ENCODE data around the gene ESRRA. TPM values are rescaled to one million over a fixed set of nuclear protein-coding genes. Genes with fewer than 3 reads are reported as not detected.

The ESRRA gene
- total and polyA plus RNA-seq, 2 of the 8 experiments (the other 6 are each of a cell fraction or from before 2014, with no cell fraction given), result 18.2 to 37.0 TPM

DNA sequence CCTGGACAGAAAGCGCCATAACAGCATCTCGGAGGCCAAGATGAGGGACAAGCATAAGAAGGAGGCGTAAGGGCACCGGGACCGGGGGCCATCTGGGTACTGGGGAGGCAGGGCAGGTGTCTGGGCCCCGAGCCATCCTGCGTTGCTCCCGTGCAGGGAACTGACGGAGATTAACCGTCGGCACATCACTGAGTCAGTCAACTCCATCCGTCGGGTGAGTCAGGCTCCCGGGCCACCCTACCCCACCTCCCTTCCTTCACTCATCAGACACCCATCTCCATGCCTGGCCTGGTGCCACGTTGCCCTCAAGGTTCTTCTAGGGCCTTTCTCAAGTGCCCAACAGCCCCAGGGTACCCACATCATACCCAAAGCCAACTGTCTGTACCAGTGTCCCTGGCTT is 39.0 kb upstream of the ESRRA start (continued):
- no peak for TF ChIP-seq RAD21 (IDR thresholded peaks at IDR 0.05 in 1 of 2, conservative IDR thresholded peaks at IDR 0.05 in 1 of 2; ENCODE audit: low read depth in 2 of 2, low read length in 2 of 2)
